ENCODE data around the gene TPGS1.
A peak's percentile ranks its signal among the peaks of the same experiment; 100 is the strongest.

The TPGS1 gene

DNA sequence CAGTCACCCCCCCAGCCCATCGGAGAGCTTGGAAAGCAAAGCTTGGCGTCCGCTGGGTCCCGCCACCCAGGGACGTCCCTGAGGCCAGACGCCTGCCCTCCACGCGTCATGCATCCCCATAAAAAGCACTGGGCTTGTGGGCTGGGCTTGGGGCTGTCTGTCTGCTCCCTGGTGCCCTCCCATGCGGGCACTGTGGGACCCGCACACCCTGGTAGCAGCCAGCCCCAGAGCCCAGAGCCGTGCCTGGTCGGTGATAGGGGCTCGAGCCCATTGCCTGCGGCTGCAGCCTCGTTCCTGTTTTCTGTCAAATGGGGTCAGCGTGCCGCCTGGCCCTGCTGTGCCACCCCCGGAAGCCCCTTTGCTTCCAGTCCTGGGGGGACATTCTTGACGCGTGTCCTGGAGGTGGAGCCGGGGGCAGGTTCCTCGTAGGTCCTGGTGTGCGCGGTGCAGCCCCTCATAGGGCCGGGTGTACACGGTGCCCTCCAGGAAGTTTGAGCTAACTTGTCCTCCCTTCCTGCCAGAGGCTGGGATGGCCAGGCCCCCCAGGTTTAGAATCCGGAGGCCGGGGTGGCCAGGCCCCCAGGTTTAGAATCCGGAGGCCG is 32.2 kb downstream of the TPGS1 start:
- DNase-seq (ENCODE audit: low read depth in 2 of 2) = no peak

DNA sequence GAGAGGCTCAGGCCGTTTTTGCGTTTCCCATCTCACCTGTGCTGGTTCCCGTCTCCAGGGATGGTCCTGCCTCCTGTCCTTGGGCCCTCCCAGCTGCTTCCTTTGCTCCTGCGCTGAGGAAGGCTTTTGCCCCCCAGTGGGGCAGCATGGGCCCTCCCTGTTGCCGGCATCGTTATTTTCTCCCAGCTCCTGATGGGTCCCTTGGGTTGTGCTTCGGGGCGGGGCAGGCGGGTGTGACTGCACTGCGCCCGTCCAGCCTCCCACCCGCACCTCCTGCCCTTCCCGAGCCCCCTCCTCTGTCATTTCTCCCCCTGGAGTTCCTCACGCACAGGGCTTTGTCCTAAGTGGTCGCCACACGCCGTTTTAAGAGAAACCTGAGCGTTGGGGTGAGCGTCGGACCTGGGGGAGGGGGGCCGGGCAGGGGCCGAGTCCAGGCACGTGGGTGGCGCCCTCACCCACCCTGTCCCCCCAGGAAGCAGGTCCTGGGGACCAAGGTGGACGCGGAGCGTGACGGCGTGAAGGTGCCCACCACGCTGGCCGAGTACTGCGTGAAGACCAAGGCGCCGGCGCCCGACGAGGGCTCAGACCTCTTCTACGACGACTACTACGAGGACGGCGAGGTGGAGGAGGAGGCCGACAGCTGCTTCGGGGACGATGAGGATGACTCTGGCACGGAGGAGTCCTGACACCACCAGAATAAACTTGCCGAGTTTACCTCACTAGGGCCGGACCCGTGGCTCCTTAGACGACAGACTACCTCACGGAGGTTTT is 33.8 kb downstream of the TPGS1 start:
- DNase-seq (ENCODE audit: low read depth in 2 of 2) = no peak

DNA sequence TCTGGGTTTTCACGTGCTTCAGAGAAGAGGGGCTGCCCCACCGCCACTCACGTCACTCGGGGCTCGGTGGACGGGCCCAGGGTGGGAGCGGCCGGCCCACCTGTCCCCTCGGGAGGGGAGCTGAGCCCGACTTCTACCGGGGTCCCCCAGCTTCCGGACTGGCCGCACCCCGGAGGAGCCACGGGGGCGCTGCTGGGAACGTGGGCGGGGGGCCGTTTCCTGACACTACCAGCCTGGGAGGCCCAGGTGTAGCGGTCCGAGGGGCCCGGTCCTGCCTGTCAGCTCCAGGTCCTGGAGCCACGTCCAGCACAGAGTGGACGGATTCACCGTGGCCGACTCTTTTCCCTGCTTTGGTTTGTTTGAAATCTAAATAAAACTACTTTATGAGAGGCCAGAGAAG is 34.4 kb downstream of the TPGS1 start:
- no peak for DNase-seq (ENCODE audit: low read depth in 2 of 2)

DNA sequence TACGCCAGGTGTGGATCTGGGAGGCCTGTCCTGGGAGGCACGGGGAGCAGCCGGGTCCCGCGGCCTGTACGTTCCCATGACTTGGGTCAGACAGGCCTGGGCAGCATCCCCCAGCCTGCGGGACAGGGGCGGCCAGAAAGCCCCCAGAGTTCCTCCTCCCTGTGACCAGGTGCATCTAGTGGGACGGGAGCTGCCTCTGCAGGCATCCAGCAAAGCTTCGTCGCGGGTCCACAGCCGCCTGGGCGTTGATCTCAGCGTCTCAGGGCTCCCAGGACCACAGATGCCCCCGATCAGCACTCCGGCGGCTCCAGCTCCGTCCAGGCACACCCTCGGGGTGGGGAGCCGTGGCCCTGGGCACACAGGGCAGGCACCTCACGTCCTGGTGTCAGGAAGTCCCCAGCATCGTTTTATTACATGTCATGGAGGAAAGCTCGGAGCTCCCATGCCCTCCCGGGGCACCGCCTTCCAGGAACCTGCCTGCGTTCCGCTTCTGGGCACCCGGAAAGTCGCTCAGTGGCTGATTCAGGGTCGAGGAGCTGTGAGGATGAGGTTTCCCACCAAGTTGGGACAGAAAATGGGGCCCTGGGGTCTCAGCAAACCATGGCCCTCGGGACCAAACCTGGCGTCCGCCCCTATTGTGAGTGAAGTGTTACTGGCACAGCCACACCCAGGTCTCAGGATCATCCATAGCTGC is 35.0 kb downstream of the TPGS1 start:
- DNase-seq (ENCODE audit: low read depth in 2 of 2) = no peak

DNA sequence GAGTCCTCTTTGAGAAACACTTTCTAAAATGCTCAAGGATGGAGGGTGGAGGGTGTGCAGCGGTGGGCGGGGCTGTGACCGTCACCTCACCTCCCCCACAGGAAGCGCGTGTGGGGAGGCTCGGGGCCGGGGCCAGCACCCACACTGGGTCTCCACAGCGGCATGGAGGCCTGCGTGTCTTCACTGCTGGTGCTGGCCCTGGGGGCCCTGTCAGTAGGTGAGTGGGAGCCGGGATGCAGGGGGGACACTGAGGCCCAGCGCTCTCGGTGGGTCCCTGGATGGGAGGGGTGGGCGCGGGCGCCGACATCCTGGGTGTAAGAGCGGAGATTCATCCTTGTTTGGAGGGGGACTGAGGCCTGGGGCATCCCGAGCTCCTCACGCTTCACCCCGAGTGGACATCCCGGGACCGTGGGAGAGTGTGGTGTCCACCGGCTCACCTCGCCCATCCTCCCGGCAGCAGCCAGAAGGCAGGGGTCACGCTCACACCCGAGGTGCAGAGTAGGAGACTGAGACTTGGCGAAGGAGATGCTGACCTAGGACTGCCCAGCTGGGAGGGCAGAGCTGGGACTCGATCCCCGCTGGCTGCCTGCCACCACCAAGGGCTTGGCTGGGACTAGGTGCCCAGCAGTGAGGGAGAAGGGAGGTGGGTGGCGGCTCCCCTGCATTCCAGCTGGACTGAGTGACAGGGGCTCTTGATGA is 36.8 kb downstream of the TPGS1 start, which contains the start of gene GZMM:
Gene GZMM (plus strand): TSS at position 144 of the 699 bp plus-strand sequence. CDS start 19 bp downstream, at position 163.
- peak; percentile 56 to 62 for DNase-seq (ENCODE audit: low read depth in 2 of 2)

DNA sequence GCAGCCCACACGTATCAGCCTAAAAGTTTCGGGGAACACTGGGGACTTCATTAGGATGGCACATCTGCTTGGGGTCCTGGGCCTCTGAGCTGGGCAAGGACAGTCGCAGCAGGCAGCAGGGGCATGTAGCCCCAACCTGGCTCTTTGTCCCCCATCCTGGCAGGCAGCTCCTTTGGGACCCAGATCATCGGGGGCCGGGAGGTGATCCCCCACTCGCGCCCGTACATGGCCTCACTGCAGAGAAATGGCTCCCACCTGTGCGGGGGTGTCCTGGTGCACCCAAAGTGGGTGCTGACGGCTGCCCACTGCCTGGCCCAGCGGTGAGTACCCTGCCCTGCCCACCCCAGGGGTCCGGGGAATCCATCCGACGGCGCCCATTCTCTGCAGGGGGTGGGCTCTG is 39.8 kb downstream of the TPGS1 start:
- no peak for DNase-seq (ENCODE audit: low read depth in 2 of 2)

DNA sequence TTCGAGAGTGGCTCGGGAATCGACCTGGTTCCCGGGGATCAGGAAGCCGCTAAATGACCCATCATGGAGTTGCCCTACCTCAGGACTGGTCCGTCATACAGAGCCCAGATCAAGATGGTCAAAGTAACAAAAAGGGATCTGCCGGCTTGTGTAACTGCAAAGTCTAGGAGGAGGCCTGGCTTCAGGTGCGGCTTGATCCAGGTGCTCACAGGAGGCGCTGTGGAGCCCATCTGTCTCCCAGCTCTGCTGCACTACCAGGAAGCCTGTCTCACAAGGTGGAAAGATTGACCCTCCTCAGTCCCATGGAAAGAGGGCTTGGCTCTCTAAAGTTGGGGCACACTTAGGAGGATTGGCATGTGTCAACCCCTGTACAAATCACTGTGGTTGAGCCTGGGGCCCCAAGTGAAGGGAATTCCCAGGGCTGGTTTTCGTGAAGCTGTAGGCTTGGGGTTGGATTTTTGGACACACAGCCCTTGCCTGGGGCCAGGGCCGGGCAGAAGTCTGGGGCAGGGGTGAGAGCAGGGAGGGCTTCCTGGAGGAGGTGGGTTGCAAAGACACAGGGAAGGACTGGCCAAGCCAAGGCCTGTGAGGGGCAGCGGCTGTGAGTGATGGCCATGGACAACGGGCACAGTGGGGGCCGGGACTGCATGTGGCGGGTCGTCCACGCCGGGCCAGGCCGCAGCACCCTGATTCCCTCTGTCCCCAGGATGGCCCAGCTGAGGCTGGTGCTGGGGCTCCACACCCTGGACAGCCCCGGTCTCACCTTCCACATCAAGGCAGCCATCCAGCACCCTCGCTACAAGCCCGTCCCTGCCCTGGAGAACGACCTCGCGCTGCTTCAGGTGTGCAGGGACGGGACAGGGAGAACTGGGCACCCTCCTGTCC is 40.8 kb downstream of the TPGS1 start:
- DNase-seq (ENCODE audit: low read depth in 2 of 2) = no peak

DNA sequence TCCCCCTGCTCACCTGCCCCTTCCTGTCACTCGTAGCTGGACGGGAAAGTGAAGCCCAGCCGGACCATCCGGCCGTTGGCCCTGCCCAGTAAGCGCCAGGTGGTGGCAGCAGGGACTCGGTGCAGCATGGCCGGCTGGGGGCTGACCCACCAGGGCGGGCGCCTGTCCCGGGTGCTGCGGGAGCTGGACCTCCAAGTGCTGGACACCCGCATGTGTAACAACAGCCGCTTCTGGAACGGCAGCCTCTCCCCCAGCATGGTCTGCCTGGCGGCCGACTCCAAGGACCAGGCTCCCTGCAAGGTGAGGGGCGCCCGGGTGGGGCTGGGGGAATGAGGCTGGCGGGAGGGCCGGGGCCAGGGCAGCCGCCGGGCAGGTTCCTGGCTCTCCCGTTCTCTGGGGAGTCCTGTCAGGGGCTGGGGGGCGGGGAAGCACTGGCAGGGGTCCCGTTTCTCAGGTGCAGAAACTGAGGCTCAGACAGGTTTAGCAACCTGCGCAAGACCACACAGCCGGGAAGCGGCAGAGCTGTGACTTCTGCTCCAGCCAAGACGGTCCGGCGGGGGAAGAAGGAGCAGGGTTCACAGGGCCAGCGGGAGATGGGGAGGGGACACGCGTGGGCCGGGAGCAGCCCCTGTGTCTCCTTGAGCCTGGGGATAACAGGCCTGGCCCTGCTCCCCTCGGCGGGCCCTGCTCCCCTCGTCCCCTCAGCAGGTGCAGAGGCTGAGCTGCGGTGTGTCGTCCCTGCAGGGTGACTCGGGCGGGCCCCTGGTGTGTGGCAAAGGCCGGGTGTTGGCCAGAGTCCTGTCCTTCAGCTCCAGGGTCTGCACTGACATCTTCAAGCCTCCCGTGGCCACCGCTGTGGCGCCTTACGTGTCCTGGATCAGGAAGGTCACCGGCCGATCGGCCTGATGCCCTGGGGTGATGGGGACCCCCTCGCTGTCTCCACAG is 41.9 kb downstream of the TPGS1 start:
- DNase-seq (ENCODE audit: low read depth in 2 of 2) = no peak

DNA sequence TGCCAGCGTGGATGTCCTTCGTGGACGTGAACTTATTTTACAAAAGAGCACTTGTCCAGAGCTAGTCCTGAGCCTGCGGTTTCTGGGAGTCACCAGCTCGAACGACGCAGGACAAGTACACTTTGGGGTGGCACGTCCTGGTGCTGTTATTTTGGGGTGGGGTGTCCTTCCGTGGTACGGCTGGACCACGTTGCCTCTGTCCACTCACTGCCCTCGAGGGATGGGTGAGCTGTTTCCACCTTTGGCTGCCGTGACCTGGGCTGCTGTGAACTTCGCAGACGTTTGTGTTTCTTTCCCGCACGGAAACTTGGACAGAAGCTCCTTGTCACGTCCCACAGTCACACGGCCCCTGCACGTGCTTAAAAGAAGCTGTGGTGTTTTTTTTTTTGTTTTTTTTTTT is 47.5 kb downstream of the TPGS1 start:
- no peak for DNase-seq (ENCODE audit: low read depth in 2 of 2)

DNA sequence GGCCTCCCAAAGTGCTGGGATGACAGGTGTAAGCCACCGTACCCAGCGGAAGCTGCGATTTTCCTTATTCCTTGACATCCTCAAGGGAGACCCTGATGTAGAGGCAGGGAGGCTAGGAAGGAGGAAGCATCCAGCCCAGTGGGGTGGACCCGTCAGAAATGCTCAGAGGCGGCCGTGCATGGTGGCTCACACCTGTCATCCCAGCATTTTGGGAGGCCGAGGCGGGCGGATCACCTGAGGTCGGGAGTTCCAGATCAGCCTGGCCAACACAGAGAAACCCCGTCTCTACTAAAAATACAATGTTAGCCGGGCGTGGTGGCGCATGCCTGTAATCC is 48.1 kb downstream of the TPGS1 start:
- DNase-seq (ENCODE audit: low read depth in 2 of 2) = no peak

DNA sequence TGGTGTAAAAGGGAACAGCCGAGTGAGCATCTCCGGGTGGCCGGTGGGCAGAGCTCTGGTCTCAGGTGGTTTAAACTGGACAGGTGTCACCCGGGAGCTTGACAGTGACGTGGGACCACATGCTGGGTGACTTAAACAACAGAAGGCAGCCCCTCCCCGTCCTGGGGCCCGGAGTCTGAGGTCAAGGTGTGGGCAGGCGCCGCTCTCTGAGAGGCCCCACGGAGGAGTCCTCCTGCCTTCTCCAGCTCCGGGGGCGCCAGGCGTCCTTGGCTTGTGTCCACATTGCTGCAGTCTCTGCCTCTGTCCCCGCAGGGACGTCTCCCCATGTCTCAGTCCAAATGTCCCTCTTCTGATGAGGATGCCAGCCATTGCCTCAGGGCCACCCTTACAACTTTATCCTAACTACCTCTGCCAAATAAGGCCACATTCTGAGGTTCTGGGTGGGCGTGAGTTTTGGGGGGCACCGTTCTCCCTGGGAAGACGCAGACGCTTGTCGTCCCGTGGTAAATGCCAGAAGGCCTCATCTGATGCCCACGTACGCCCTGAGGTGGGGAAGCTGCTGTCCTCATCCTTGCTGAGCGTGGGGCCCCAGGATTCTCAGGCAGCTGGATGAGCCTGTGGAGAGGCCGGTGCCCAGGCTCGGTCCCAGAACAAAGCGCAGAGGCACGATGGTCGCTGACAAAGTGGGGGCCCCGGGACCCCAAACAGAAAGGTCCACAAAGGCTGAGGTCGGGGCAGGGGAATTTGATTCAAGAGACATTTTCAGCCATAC is 49.5 kb downstream of the TPGS1 start:
- DNase-seq (ENCODE audit: low read depth in 2 of 2) = no peak

DNA sequence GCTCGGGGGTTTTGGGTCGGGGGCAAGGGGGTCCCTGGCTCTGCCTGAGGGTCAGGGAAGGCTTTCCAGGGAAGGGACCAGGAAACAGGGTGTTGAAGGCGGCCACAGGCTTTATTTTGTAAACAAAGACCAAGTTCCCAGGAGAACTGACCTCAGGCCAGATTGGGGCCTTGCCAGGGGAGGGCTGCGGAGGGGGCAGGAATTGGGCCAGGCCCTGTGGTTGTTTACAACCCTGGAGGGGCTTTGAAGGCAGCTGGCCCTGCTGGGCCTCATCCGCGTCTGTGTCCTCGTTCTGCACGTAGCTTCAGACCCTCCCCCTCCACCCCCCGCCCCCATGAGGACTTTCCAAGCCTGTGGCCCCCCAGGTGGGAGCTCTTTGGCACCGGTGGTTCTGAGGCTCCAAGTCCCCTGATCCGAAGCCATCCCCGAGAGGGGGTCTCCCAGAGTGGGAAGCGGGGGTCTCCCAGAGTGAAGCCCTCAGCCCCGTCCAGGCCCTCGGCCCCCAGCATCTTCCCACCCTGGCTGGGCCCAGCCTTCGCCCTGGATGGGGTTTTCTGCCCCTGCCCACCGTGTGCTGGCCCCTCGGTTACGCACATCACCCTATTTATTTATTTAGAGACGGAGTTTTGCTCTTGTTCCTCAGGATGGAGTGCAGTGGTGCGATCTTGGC is 51.6 kb downstream of the TPGS1 start:
- no peak for DNase-seq (ENCODE audit: low read depth in 2 of 2)

DNA sequence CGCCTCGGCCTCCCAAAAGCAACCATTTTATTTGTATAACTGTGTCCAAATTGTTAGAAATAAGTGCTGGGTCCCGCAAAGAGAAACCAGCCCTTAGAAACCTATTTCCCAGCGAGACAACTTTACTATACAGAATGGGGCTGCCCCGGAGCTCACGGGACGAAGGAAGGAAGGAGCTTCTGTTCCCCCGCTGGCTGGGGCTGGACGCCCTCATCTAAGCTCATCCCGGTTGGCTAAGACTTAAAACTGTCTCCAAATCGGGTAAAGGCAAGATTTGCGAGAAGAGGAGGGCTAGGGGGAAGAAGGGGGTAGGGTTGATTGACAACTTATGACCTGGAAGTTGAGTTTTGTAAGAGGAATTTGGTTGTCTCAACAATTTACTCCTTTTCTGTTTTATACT is 52.8 kb downstream of the TPGS1 start:
- no peak for DNase-seq (ENCODE audit: low read depth in 2 of 2)

DNA sequence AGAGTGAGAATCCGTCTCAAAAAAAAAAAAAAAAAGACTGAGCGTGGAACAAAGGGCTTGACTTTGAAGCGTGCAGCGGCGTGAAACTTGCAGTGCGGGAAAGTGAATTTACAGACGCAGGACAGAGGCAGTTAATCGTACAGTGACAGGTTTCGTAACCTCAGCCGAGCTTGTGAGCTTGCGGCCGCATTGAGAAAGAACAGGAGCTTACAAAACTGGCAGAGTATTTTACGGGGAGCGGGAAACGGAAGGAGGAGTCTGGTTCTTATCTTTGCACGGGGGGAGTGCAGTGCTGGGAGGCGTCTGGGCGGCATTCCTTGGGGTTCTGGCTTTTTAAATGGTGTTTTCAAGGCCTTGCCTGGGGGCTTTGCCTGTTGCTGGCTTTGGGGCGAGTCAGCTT is 59.1 kb downstream of the TPGS1 start:
- no peak for DNase-seq (ENCODE audit: low read depth in 2 of 2)

DNA sequence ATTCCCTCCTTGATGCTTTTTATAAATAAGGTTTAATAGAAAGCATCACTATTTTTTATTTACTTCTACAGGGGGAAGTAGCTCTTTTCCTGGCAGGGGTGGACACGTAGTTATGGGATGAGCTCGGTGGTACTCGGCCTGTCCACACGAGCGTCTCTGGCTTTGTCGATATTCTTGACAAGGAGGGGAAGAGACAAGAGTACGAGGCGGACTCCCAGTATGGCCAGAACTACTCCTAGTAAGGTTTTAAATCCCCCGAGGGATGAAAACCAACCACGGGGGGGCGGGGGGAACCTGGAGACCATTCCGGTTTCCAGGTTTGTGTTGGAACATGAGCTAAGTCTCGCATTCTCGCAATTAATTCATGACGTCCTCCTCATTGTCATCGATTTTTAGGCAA is 59.5 kb downstream of the TPGS1 start:
- DNase-seq (ENCODE audit: low read depth in 2 of 2) = no peak

DNA sequence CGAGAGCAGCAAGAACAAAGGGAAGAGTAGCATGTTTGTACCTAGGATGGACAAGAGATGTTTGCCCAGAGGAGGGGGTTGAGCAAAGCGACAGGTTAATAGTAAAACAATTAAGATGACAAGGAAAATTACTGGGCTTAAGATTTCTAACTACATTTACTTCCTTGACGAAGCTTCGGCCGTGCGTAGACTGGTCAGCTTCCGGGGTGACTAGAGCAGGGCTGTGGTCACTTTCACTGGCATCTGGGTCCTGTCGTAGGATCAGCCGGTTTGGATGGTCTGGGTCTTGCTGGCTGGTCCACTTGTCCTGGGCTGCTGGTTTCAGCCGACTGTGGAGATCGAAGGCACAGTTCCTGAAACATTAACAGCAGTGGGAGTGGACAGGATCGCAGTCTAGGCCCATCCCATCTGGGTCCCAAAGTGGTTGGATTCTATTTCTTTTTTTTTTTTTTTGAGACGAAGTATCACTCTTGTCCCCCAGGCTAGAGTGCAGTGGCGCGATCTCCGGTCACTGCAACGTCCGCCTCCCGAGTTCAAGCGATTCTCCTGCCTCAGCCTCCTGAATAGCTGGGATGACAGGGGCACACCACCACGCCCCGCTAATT is 60.1 kb downstream of the TPGS1 start:
- DNase-seq (ENCODE audit: low read depth in 2 of 2) = no peak

Data from activated CD4-positive, alpha-beta T cell treated with anti-CD3 and anti-CD28 coated beads for 24 hours (primary cell).